HAP-1 (cell line): Measurements from ENCODE around the gene HSD3B7.
A peak's percentile ranks its signal among the peaks of the same experiment; 100 is the strongest.

ENCODE experiments used
- DNase-seq, 2 experiments: peaks; one replicate each; pipeline ENCODE4 v3.0.0-alpha.2; 2016 to 2020; ENCODE audit warnings: low spot score in 2 of 2
- H3K27me3 ChIP-seq: fragments of 250-450 bp; sonication (Bioruptor Pico); 2 replicates; pipeline ENCODE4 v1.5.1; 2020; ENCODE audit warnings: low read depth, mild to moderate bottlenecking, moderate library complexity
- H3K36me3 ChIP-seq: fragments of 250-450 bp; sonication (Bioruptor Pico); replicated peaks from 2 replicates; pipeline ENCODE4 v1.5.1; 2020; ENCODE audit warnings: mild to moderate bottlenecking
- H3K4me1 ChIP-seq: fragments of 250-450 bp; sonication (Bioruptor Pico); 2 replicates; pipeline ENCODE4 v1.5.1; 2020; ENCODE audit warnings: mild to moderate bottlenecking
- H3K4me3 ChIP-seq: fragments of 250-450 bp; sonication (Bioruptor Pico); 2 replicates; pipeline ENCODE4 v1.5.1; 2020; ENCODE audit warnings: mild to moderate bottlenecking, moderate library complexity
- H3K9me3 ChIP-seq: fragments of 250-450 bp; sonication (Bioruptor Pico); 2 replicates; pipeline ENCODE4 v1.5.1; 2020; ENCODE audit warnings: mild to moderate bottlenecking, moderate library complexity
- in situ Hi-C: fragments of 300-500 bp; cut with MboI; formaldehyde crosslinking; loops from 3 replicates; pipeline ENCODE4 v1.14.3; 2020; ENCODE audit warnings: low sequenced_read_pairs, inconsistent platforms, mixed read lengths

Gene HSD3B7

DNA sequence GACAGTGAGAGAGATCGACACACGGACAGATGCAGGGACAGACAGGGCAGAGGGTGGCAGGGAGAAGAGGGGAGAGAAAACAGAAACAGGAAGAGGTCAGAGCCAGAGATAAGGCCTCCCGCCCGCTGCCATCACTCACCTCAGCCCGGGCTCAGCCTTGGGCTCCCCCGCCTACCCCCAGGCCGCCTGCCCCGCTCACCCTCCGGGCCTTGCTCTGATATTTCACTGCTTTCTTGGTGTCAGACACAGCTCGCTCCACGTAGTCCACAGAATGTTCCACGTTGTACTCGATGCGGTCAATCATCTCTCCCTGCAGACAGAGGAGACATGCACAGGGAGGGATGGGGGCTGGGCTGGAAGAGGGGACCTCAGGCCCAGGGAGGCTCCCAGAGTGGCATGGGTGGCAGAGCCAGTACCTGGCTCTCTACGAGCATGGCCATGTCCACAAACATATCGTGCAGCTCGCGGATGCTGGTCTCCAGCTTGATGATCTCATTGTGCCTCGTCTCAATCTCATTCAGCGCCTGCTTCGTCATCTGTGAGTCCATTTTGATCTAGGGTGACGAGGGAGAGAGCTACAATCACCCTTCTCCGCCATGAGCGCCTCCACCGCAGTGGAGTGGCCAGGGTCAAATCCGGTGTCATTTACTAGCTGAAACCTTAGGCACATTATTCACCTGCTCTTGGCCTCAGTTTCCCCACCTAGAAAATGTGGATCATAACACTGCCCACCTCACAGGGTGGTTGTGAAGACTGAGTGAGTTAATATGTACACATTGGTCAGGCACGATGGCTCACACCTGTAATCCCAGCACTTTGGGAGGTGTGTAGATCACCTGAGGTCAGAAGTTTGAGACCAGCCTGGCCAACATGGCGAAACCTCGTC, 8.2 kb downstream of the HSD3B7 start:
- Histone ChIP-seq H3K27me3 (no peaks in the 10 kb centered on the region), H3K9me3 (no peaks in the 10 kb centered on the region), H3K4me3 (no peak overlapping the region), H3K4me1 (no peaks in the 10 kb centered on the region), H3K36me3 (no peaks in the 10 kb centered on the region)
- no peak for DNase-seq
- in situ Hi-C loops, result loop anchor here (10.0 kb wide), 2 partner anchors 452 to 872 kb away; partner anchors contain the start of gene ZNF843

DNA sequence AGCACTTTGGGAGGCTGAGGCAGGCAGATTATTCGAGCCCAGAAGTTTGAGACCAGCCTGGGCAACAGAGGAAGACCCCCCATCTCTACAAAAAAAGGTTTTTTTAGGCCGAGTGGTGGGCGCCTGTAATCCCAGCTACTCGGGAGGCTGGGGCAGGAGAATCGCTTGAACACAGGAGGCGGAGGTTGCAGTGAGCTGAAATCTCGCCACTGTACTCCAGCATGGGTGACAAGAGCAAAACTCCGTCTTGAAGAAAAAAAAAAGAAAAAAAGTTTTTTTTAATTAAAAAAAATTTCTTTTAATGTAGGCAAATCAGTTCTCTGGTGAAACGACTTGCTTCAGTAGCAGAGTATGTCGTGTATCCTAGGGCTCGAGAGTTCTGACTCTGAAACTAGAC, 10.9 kb downstream of the HSD3B7 start:
- no peak overlapping the region for H3K4me3 ChIP-seq
- in situ Hi-C loops, result loop anchor here (10.0 kb wide), 2 partner anchors 449 to 869 kb away; partner anchors contain the start of gene ZNF843
- DNase-seq, result no peak
- no peaks in the 10 kb centered on the region for H3K27me3 ChIP-seq
- no peaks in the 10 kb centered on the region for H3K36me3 ChIP-seq
- H3K4me1 ChIP-seq, result no peaks in the 10 kb centered on the region
- no peaks in the 10 kb centered on the region for H3K9me3 ChIP-seq

GRCh38 chr16:30996324-30996984, 11.4 kb downstream of the HSD3B7 start:
- H3K4me1 ChIP-seq, result no peaks in the 10 kb centered on the region
- no peaks in the 10 kb centered on the region for H3K36me3 ChIP-seq
- no peaks in the 10 kb centered on the region for H3K9me3 ChIP-seq
- H3K4me3 ChIP-seq, result no peak overlapping the region
- H3K27me3 ChIP-seq, result no peaks in the 10 kb centered on the region
- in situ Hi-C loops, result loop anchor here (10.0 kb wide), 2 partner anchors 448 to 868 kb away; partner anchors contain the start of gene ZNF843
- DNase-seq, result no peak

DNA sequence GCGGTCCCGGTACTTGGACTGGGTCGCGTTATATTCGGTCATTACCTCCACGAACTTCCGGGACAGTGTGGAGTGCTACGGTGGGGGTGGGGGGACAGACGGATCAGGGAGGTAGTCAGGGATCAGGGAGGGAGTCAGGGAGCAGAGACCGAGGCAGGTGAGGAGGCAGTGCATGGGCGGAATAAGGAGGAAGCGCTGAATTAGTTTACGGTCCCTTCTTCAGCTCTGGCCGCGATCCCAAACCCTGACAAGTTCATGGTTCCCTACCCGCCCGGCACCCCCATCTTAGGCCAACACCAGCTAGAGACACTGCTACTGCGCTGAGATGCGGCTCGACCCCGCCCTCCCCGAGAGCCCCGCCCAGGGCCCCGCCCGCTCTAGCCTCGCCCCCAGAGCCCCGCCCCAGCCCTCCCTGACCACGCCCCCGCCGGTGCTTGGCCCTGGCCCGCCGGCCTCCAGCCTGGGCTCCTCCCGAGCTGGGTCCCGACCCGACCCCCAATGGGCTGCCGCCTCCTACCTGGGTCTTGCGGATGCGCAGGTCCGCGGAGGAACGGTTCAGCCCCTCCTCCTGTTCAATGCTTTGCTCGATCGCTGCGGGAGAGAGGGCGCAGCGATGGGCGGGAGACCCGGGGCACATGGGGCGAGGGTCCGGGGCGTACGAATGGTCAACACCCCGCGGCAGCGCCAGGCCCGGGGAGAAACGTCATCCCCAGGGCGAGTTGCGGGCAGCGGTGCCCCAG, 12.1 kb downstream of the HSD3B7 start:
- in situ Hi-C loops, result loop anchor here (10.0 kb wide), 2 partner anchors 448 to 868 kb away; partner anchors contain the start of gene ZNF843
- DNase-seq, result peak; percentile 42 to 85

GRCh38 chr16:30997725-30998711, 13.0 kb downstream of the HSD3B7 start:
- no peaks in the 10 kb centered on the region for H3K4me1 ChIP-seq
- no peak for DNase-seq
- H3K27me3 ChIP-seq, result no peaks in the 10 kb centered on the region
- H3K4me3 ChIP-seq, result no peak overlapping the region
- H3K9me3 ChIP-seq, result no peaks in the 10 kb centered on the region
- H3K36me3 ChIP-seq, result no peaks in the 10 kb centered on the region
- in situ Hi-C loops, result loop anchor here (10.0 kb wide), 2 partner anchors 447 to 867 kb away; partner anchors contain the start of gene ZNF843

More for the DNA sequence above, 12.1 kb downstream of the HSD3B7 start:
- H3K27me3 ChIP-seq, result no peaks in the 10 kb centered on the region
- no peaks in the 10 kb centered on the region for H3K9me3 ChIP-seq
- H3K4me1 ChIP-seq, result no peaks in the 10 kb centered on the region
- H3K4me3 ChIP-seq, result peak overlapping the region; percentile 9; the same call in 1 of the 2 replicates
- no peaks in the 10 kb centered on the region for H3K36me3 ChIP-seq

GRCh38 chr16:30998852-30999761, 14.1 kb downstream of the HSD3B7 start:
- Histone ChIP-seq H3K27me3 (no peaks in the 10 kb centered on the region), H3K4me1 (no peaks in the 10 kb centered on the region), H3K36me3 (no peaks in the 10 kb centered on the region), H3K4me3 (no peak overlapping the region), H3K9me3 (no peaks in the 10 kb centered on the region)
- in situ Hi-C loops, result loop anchor here (10.0 kb wide), 2 partner anchors 446 to 866 kb away; partner anchors contain the start of gene ZNF843
- DNase-seq, result no peak

DNA sequence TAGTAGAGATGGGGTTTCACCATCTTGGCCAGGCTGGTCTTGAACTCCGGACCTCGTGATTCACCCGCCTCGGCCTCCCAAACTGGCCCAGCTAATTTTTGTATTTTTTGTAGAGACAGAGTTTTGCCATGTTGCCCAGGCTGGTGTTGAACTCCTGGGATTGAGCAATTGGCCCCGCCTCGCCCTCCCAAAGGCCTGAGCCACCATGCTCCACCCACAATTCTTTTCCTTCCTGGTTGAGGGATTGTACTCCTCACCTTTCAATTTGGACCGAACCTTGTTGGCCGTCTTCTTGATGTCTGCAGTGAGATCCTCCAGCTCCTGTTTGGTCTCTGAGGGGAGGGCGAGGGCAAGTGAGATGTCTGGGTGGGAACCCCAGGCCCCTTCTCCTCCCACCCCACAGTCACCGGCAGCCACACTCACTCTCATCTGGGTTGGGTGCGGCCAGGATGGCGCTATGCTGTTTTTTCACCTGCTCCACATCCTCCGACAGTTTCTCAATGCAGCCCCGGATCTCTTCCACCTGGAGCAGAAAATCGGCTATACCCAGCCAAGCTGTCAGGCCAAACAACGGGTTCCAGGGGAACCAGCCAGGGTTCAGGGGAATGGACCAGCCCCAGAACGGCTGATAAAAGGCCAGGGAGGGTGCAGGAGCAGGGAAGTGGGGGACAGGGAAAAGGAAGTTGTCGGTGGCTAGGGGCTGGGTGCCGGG, 15.8 kb downstream of the HSD3B7 start:
- H3K4me1 ChIP-seq, result no peaks in the 10 kb centered on the region
- no peak for DNase-seq
- no peaks in the 10 kb centered on the region for H3K9me3 ChIP-seq
- H3K36me3 ChIP-seq, result no peaks in the 10 kb centered on the region
- in situ Hi-C loops, result no loop called here
- H3K4me3 ChIP-seq, result no peak overlapping the region
- no peaks in the 10 kb centered on the region for H3K27me3 ChIP-seq

- DNase-seq, result no peak
- no peak overlapping the region for H3K4me3 ChIP-seq
- H3K9me3 ChIP-seq, result no peaks in the 10 kb centered on the region
- in situ Hi-C loops, result no loop called here
- no peaks in the 10 kb centered on the region for H3K4me1 ChIP-seq
- no peaks in the 10 kb centered on the region for H3K36me3 ChIP-seq
- no peaks in the 10 kb centered on the region for H3K27me3 ChIP-seq
These were observed 16.7 kb downstream of the HSD3B7 start for GRCh38 chr16:31001507-31002249.

DNA sequence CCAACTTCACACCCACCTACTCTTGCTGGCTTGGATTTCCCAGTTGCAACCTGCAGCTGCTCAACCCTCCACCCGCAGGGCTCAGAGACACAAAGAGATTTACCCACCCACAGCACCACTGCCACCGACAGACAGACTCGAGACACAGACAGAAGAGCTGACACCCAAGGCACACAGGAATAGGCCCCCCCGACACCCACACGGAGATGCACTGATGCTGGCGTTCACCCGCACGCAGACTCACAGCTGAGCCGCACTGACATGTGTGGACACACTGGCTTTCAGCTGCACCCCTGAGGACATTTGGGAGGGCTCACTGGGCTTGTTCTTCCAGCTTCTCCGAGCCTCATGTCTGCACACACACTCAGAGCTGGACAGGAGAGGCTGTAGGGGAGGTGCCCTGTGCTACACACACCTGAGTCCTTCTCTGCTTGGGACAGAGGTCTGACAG, 17.3 kb downstream of the HSD3B7 start:
- in situ Hi-C loops, result no loop called here
- H3K36me3 ChIP-seq, result no peaks in the 10 kb centered on the region
- no peaks in the 10 kb centered on the region for H3K9me3 ChIP-seq
- no peaks in the 10 kb centered on the region for H3K27me3 ChIP-seq
- DNase-seq, result no peak
- no peak overlapping the region for H3K4me3 ChIP-seq
- no peaks in the 10 kb centered on the region for H3K4me1 ChIP-seq

DNA sequence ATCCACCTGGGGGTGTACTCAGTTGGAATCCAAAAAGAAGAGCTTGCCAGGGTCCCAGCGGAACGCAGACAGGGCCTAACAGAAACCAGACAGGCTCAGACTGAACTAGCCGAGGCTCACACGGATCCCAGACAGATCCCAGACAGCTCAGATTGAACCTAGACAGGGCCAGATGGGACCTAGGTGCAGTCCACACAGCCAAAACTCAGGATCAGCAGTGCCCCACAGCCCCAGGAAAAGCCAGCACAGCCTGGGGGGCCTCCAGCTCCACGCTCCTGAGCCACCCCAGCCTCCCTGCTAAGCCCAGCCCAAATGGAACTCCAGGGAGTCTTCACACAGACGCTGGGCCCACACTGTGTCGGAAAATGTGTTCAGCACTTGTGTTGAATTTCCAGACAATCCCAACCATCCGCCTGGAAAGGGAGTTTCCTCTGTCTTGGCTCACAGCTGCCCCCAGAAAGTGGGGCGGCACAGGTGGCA, 17.9 kb downstream of the HSD3B7 start:
- H3K4me3 ChIP-seq, result no peak overlapping the region
- no peaks in the 10 kb centered on the region for H3K27me3 ChIP-seq
- in situ Hi-C loops, result no loop called here
- H3K9me3 ChIP-seq, result no peaks in the 10 kb centered on the region
- H3K36me3 ChIP-seq, result no peaks in the 10 kb centered on the region
- H3K4me1 ChIP-seq, result no peaks in the 10 kb centered on the region
- no peak for DNase-seq

DNA sequence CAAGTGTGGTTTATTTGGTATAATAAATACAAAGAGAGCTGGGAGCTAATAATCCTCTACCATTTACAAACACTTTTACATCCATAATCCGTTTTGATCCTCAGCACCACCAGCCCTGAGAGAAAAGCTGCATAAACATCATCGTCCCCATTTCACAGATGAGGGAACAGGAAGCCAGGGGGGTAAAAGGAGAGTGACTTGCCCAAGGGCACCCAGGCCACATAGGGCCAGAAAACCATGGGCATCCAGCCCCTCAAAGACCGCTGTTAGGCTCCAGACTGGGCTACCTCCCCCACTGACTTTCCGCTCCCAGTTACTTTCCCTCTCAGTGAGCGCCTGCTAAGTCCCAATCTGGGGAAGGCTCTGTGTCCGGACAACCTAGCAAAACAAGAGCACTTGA, 18.7 kb downstream of the HSD3B7 start:
- in situ Hi-C loops, result no loop called here
- Histone ChIP-seq H3K36me3 (no peaks in the 10 kb centered on the region), H3K4me3 (no peak overlapping the region), H3K9me3 (no peaks in the 10 kb centered on the region), H3K27me3 (no peaks in the 10 kb centered on the region), H3K4me1 (no peaks in the 10 kb centered on the region)
- no peak for DNase-seq
